ENCODE results near the gene TRIM2.

- no peak for TF ChIP-seq CEBPB (IDR thresholded peaks at IDR 0.05; ENCODE audit: low read depth, low read length)
- TF ChIP-seq CTCF (IDR thresholded peaks at IDR 0.05; ENCODE audit: control extremely low read depth in 1 of 3, insufficient read depth in 1 of 3, low read depth in 1 of 3, low read length in 3 of 3) = no peak
- no peak for TF ChIP-seq POLR2AphosphoS5 (IDR thresholded peaks at IDR 0.05; ENCODE audit: low read depth, low read length)
- TF ChIP-seq YY1 (IDR thresholded peaks at IDR 0.05; ENCODE audit: low read depth, low read length) = no peak
- no peak for TF ChIP-seq GTF2F1 (IDR thresholded peaks at IDR 0.05; ENCODE audit: borderline replicate concordance, low read depth, low read length)
- no peak for TF ChIP-seq TAF7 (optimal IDR thresholded peaks at IDR 0.05; ENCODE audit: borderline replicate concordance, low read depth, low read length)
- no peak for TF ChIP-seq EP300 (IDR thresholded peaks at IDR 0.05; ENCODE audit: borderline replicate concordance in 1 of 2, low read depth in 2 of 2, low read length in 2 of 2)
- TF ChIP-seq POLR2A (IDR thresholded peaks at IDR 0.05; ENCODE audit: control extremely low read depth in 1 of 2, low read depth in 2 of 2, low read length in 2 of 2) = no peak
- TF ChIP-seq GABPA (IDR thresholded peaks at IDR 0.05; ENCODE audit: borderline replicate concordance, insufficient read depth, low read length) = no peak
Observed at GRCh38 chr4:153181700-153182099, 22.5 kb upstream of the TRIM2 start.
